Measurements from ENCODE around the gene DNAJC28.
"Not testable (repeated sequence)": the region's sequence is repeated elsewhere in the genome, so short reads cannot be mapped to it uniquely, and the experiment has no call there.

DNAJC28 gene

GRCh38 chr21:33480481-33481103, 10.9 kb downstream of the DNAJC28 start:
- no peak for DNase-seq

DNA sequence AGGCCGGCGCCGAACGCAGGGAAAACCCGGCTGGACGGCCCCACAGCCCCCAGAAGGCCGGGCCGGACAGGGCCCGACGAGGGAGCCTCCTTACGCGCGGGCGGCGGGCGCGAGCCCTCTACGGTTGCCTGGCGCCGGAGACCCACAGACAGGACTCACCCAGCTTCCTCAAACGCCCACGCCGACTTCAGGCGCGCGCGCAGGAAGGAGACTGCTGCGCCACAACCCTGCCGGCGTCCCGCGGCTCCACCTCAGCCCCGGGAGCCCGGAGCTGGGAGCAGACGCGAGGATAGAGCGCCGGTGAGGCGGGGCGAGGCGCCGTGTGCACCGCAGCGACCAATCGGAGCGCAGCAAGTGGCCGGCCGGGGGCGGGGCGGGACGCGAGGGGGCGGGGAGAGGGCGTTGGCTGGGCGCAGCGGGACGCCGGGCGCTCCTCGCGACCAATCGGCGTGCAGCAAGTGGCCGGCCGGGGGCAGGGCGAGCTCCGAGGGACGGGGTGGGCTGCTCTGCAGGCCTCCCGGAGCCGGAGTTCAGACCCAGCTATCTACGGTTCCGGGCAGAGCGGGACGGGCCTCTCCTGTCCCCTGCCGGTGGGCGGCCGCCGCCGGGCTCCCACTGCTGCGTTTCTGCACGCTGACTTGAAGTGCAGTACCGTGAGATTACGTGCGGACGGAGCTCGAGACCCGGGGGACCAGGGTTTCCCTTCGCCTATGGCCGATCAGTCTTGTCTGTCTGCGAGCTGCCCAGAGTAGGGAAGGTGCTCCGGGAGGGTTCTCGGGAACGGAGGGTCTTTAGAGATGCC, 11.6 kb downstream of the DNAJC28 start, which contains the start of gene TMEM50B:
Gene TMEM50B, minus strand, starts transcription at position 296 of the 802 bp plus-strand sequence. CDS start 11,089 bp downstream, outside the sequence.
- peak; percentile 93 for DNase-seq

GRCh38 chr21:33478935-33479678, 12.4 kb downstream of the DNAJC28 start:
- DNase-seq: peak; percentile 26

DNA sequence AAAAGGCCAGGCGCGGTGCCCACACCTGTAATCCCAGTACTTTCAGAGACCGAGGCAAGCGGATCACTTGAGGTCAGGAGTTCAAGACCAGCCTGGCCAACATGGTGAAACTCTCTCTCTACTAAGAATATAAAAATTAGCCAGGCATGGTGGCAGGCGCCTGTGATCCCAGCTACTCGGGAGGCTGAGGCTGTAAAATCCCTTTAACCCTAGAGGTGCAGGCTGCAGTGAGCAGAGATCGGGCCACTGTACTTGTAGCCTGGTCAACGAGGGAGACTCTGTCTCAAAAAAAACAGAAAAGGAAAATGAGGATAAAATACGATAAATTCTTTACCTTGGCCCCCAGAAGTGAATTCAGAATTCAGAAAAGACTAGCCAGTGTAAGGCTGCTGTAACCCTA, 13.3 kb downstream of the DNAJC28 start:
- DNase-seq: no peak

GRCh38 chr21:33477066-33477465, 14.4 kb downstream of the DNAJC28 start:
- no peak for DNase-seq

- no peak for DNase-seq
These were observed 18.2 kb downstream of the DNAJC28 start for GRCh38 chr21:33473344-33473743.

DNA sequence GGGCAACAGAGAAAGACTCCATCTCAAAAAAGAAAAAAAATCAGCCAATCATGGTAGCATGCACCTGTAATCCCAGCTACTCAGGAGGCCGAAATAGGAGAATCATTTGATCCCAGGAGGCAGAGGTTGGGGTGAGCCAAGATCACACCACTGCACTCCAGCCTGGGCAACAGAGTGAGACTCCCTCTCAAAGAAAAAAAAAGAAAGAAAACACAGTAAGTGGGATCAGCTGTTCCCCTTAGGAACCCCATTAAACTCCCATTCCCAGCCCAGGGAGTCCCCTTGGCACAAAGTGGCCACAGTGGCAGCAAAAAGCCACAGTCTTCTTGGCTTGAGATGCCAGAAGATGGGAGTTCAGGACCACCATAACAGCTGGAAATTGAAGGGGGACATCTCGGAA, 20.8 kb downstream of the DNAJC28 start:
- no peak for DNase-seq

GRCh38 chr21:33469183-33469582, 22.3 kb downstream of the DNAJC28 start:
- DNase-seq: not testable (repeated sequence)

- no peak for DNase-seq
These were observed 29.8 kb downstream of the DNAJC28 start for GRCh38 chr21:33461538-33462250.

GRCh38 chr21:33458861-33459260, 32.7 kb downstream of the DNAJC28 start:
- no peak for DNase-seq

DNA sequence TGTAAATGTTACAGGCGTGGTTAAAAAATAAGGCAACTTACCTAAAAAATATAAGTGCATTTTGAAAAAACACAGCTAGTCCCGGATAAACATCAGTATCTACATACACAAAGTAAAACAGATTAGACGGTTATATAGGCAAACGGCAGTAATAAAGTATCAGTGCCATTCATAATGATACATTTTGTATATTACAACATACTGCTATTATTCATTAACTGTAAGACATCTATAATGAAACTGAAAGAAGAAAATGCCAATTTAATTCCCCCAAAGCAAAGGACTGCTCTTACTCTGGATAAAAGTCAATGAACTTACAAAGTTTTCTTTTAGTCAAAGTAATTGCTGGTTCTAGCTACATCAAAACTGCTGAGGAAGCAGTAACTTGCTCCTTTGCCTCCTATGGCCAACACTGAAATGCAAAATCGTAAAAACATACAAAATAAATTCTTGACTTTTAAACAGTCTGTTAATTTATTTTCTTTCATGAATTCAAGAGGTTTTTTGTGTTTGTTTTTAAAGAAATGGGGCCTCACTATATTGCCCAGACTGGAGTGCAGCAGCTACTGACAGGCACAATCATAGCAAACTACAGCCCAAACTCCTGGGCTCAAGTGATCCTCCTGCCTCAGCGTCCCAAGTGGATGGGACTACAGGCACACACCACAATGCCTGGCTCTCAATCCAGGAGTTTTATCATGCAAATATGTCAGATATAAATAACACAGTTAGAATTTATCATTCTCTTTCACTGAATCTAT, 35.6 kb downstream of the DNAJC28 start:
- no peak for DNase-seq

DNA sequence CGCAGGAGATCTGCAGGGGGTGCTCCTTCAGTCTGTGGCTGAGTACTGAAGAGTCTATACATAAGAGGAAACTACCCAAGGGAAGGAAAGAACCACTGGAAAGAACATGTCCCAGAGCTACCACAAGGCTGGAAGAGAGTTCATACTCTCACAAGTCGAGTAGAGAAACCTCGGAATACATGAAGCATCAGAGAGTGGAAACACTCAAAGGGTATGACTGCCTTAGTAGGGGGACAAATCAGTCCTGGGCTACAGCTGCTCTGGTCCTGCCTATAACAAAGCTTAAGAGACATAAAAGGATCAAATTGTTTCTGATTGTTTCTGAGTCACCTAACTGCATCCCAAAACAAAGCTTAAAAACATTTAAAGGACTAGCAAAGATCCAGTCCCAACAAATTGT, 39.2 kb downstream of the DNAJC28 start:
- DNase-seq: no peak

GRCh38 chr21:33451634-33452071, 39.9 kb downstream of the DNAJC28 start:
- DNase-seq: no peak

GRCh38 chr21:33449616-33450015, 41.9 kb downstream of the DNAJC28 start:
- DNase-seq: no peak

- DNase-seq: not testable (repeated sequence)
These were observed 44.9 kb downstream of the DNAJC28 start for GRCh38 chr21:33446620-33447019.

DNA sequence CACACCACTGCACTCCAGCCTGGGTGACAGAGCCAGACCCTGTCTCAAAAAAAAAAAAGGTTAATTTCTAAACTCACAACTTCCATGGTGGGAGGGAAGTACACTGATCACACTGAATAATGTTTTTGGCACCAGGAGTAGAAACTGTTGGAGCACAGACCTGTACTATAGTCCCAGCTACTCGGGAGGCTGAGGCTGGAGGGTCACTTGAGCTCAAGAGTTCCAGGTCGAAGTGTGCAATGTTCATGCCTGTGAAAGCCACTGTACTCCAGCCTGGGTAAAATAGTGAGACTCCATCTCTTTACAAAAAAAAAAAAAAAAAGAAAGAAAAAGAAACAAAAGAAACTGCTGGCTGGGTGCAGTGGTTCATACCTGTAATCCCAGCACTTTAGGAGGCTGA, 47.0 kb downstream of the DNAJC28 start:
- no peak for DNase-seq

- no peak for DNase-seq
These were observed 48.3 kb downstream of the DNAJC28 start for GRCh38 chr21:33443194-33443593.

DNA sequence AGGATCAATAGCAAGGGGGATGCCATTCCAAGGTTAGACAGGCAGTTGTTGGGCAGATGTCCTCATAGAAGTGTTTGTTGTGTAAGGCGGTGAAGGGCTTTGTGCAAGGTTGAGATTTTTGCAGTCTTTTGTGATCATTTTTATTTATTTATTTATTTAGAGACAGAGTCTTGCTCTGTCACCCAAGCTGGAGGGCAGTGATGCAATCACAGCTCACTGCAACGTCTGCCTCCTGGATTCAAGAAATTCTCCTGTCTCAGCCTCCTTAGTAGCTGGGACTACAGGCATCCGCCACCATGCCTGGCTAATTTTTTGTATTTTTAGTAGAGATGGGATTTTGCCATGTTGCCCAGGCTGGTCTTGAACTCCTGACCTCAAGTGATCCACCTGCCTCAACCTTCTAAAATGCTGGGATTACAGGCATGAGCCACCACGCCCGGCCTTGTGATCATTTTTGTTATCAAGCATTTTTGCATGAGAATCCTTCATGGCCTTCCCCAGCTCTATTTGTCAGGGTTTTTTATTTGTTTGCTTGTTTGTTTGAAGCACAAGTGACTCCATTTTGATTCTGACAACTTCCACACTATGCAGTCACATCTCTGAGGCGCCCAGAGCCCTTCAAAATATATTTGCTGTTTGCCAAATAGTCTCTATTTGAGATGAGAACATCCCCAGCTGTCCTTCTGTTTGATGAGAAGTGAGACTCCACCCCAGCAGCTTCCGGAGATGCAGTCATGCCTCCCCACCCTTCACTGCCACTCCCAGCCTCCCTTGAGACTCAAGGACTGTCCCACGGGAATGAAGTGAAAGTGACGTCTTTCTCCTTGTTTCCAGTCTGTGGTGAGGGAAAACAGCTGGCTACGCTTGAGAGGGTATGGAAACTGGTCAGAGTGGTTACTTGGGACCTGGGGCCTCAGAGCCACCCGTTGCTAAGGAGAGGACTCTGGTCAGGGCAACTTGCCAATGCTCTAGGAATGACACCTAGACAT, 49.7 kb downstream of the DNAJC28 start:
- peak; percentile 62 for DNase-seq
